ENCODE results near the gene PCDHB10. TPM values are rescaled to one million over a fixed set of nuclear protein-coding genes. Genes with fewer than 3 reads are reported as not detected.
A peak's percentile ranks its signal among the peaks of the same experiment; 100 is the strongest.
"Not testable (repeated sequence)": the region's sequence is repeated elsewhere in the genome, so short reads cannot be mapped to it uniquely, and the experiment has no call there.

The PCDHB10 gene
- 1 to 10 TPM in 1 of 3 donors, under 1 TPM in 2; 0.35 to 4.9 (median 0.60) TPM for total RNA-seq
- long read RNA-seq, donor 1, partial matches to known transcripts = 0 of 4 reads
- long read RNA-seq, donor 1, other reads (novel, unspliced or antisense) = 0 of 4 reads
- long read RNA-seq, donor 2 = 0 reads

DNA sequence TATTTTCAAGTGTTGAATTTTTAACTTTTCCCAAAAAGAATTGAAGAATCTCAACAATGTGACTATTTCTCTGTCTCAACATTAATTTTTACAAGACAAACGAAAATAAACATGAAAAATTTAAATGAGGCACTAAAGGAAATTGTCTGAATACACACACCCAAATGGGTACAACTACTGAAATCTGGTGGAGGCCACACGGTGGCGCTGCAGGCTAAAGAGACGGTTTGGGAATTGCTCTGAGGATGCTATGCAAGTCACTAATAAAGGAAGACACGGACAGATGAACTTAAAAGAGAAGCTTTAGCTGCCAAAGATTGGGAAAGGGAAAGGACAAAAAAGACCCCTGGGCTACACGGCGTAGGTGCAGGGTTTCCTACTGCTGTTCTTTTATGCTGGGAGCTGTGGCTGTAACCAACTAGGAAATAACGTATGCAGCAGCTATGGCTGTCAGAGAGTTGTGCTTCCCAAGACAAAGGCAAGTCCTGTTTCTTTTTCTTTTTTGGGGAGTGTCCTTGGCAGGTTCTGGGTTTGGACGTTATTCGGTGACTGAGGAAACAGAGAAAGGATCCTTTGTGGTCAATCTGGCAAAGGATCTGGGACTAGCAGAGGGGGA lies at the start of gene PCDHB10:
Gene PCDHB10 (plus strand): TSS at position 244 of the 616 bp plus-strand sequence. CDS start 200 bp downstream, at position 444.
- TF ChIP-seq, protein P1, sequence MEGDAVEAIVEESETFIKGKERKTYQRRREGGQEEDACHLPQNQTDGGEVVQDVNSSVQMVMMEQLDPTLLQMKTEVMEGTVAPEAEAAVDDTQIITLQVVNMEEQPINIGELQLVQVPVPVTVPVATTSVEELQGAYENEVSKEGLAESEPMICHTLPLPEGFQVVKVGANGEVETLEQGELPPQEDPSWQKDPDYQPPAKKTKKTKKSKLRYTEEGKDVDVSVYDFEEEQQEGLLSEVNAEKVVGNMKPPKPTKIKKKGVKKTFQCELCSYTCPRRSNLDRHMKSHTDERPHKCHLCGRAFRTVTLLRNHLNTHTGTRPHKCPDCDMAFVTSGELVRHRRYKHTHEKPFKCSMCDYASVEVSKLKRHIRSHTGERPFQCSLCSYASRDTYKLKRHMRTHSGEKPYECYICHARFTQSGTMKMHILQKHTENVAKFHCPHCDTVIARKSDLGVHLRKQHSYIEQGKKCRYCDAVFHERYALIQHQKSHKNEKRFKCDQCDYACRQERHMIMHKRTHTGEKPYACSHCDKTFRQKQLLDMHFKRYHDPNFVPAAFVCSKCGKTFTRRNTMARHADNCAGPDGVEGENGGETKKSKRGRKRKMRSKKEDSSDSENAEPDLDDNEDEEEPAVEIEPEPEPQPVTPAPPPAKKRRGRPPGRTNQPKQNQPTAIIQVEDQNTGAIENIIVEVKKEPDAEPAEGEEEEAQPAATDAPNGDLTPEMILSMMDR (IDR thresholded peaks at IDR 0.05) = no peak
- ATAC-seq = no peak
- no peaks in the 10 kb centered on the region for H3K4me1 ChIP-seq (ENCODE audit: low read depth)
- H3K4me3 ChIP-seq = no peak within 1 kb of the TSS
- peak in 2 of 3 donors; percentile 14 to 49 for DNase-seq
- intact Hi-C loops (cut with DNase I, micrococcal nuclease) = no loop called here
- no peaks in the 10 kb centered on the region for H3K36me3 ChIP-seq (ENCODE audit: low read depth)
- peaks cover 48% of the 10 kb centered on the region for H3K9me3 ChIP-seq

DNA sequence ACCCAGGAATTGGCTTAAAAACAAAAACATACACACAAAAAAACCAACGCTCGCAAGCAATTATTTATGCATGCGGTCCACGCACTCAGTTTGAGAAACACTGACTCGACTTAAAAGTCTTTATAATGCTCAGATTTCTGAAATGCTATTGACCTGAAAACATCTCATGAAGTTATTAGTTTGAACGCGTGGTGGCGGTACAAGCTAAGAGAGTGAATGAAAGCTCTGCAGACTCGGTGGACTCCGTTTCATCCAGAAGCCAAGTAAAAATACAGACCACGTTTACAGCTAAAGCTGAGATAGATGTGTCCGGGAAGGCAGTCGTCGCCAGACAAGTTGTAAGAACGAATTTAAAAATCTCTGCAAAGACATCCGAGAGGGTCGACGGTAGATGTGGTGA lies 42.3 kb upstream of the PCDHB10 start, which contains the start of gene PCDHB6:
Gene PCDHB6 (plus strand): TSS at position 246 of the 400 bp plus-strand sequence. CDS start 201 bp downstream, outside the sequence.
- no peak for DNase-seq
- no peak within 1 kb of the TSS for H3K4me3 ChIP-seq
- TF ChIP-seq, protein P1 (IDR thresholded peaks at IDR 0.05) = no peak
- H3K4me1 ChIP-seq (ENCODE audit: low read depth) = no peaks in the 10 kb centered on the region
- no peak for ATAC-seq
- H3K9me3 ChIP-seq = peaks cover 39% of the 10 kb centered on the region
- intact Hi-C loops (cut with DNase I, micrococcal nuclease) = no loop called here
- H3K36me3 ChIP-seq (ENCODE audit: low read depth) = no peaks in the 10 kb centered on the region

DNA sequence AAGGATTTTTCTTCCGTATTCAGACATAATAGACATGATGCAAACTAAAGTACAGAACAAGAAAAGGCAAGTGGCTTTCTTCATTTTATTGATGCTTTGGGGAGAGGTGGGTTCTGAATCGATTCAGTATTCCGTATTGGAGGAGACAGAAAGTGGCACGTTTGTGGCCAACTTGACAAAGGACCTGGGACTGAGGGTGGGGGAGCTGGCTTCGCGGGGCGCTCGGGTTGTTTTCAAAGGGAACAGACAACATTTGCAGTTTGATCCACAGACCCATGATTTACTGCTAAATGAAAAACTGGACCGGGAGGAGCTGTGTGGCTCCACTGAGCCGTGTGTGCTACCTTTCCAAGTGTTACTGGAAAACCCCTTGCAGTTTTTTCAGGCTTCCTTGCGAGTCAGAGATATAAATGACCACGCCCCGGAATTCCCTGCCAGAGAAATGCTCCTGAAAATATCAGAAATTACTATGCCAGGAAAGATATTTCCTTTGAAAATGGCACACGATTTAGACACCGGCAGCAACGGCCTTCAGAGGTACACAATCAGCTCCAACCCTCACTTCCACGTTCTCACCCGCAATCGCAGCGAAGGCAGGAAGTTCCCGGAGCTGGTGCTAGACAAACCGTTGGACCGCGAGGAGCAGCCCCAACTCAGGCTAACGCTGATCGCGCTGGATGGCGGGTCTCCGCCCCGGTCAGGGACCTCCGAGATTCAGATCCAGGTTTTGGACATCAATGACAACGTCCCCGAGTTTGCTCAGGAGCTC lies 41.7 kb upstream of the PCDHB10 start:
- Histone ChIP-seq H3K4me3 (no peak overlapping the region), H3K9me3 (peaks cover 41% of the 10 kb centered on the region)

DNA sequence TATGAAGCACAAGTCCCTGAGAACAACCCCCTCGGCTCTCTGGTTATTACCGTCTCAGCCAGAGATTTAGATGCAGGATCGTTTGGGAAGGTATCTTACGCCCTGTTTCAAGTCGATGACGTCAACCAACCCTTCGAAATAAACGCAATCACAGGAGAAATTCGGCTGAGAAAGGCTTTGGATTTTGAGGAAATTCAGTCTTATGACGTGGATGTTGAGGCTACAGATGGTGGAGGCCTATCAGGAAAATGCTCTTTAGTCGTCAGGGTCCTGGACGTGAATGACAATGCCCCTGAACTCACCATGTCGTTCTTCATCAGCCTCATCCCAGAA lies 41.2 kb upstream of the PCDHB10 start:
- Histone ChIP-seq H3K9me3 (peaks cover 46% of the 10 kb centered on the region), H3K4me3 (no peak overlapping the region), H3K36me3 (ENCODE audit: low read depth) (no peaks in the 10 kb centered on the region), H3K4me1 (ENCODE audit: low read depth) (no peaks in the 10 kb centered on the region)
- intact Hi-C loops (cut with DNase I, micrococcal nuclease) = no loop called here
- DNase-seq (no peak), ATAC-seq (no peak)
- TF ChIP-seq, protein P1 (IDR thresholded peaks at IDR 0.05) = no peak

More for the DNA sequence above, 41.7 kb upstream of the PCDHB10 start:
- DNase-seq (no peak), ATAC-seq (no peak)
- TF ChIP-seq, protein P1 (IDR thresholded peaks at IDR 0.05) = no peak
- no peaks in the 10 kb centered on the region for H3K36me3 ChIP-seq (ENCODE audit: low read depth)
- no peaks in the 10 kb centered on the region for H3K4me1 ChIP-seq (ENCODE audit: low read depth)
- intact Hi-C loops (cut with DNase I, micrococcal nuclease) = no loop called here

DNA sequence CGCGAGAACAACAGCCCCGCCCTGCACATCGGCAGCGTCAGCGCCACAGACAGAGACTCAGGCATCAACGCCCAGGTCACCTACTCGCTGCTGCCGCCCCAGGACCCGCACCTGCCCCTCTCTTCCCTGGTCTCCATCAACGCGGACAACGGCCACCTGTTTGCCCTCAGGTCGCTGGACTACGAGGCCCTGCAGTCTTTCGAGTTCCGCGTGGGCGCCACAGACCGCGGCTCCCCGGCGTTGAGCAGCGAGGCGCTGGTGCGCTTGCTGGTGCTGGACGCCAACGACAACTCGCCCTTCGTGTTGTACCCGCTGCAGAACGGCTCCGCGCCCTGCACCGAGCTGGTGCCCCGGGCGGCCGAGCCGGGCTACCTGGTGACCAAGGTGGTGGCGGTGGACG lies 40.5 kb upstream of the PCDHB10 start:
- H3K4me1 ChIP-seq (ENCODE audit: low read depth); ATAC-seq; H3K4me3 ChIP-seq; intact Hi-C loops (cut with DNase I, micrococcal nuclease); H3K36me3 ChIP-seq (ENCODE audit: low read depth); DNase-seq: not testable (repeated sequence)
- peaks cover 52% of the 10 kb centered on the region for H3K9me3 ChIP-seq

DNA sequence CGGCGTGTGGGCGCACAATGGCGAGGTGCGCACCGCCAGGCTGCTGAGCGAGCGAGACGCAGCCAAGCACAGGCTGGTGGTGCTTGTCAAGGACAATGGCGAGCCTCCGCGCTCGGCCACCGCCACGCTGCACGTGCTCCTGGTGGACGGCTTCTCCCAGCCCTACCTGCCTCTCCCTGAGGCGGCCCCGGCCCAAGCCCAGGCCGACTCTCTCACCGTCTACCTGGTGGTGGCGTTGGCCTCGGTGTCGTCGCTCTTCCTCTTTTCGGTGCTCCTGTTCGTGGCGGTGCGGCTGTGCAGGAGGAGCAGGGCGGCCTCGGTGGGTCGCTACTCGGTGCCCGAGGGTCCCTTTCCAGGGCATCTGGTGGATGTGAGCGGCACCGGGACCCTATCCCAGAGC lies 40.1 kb upstream of the PCDHB10 start:
- ATAC-seq; DNase-seq; H3K36me3 ChIP-seq (ENCODE audit: low read depth); H3K4me3 ChIP-seq; H3K4me1 ChIP-seq (ENCODE audit: low read depth); intact Hi-C loops (cut with DNase I, micrococcal nuclease): not testable (repeated sequence)
- H3K9me3 ChIP-seq = peaks cover 57% of the 10 kb centered on the region
